GM12878 (cell line): ENCODE measurements around the gene TMEM163.

Source experiments
- TAF1 ChIP-seq: IDR thresholded peaks from 2 replicates; pipeline ENCODE4 v1.6.1; 2011; ENCODE audit warnings: mild to moderate bottlenecking, low read depth, low read length, borderline replicate concordance
- TF ChIP-seq, protein P1 (sequence below): fragments of 450-650 bp; formaldehyde crosslinking; IDR thresholded peaks from 2 replicates; pipeline ENCODE4 v1.5.0; 2022; ENCODE audit warnings: mild to moderate bottlenecking, missing genetic modification characterization

DNA sequence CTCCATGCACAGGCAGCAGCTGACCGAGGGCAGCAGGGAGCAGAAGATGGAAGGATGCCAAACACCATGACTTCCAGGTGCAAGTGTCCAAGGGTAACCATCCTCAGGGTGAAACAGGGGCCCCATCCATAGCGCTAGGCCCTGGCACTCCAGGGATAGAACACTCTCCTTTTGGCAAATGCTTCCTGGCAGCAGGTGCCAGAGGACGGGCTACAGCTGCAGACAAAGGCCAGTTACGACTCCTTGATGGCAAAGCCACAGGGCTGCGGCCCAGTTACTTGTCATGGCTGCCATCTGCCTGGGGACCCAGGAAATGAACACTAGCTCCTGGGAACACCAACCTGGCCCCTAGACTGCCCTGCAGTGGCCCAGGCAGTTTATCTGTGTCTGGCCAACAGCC, 178.8 kb downstream of the TMEM163 start:
- TF ChIP-seq TAF1 = no peak
- TF ChIP-seq, protein P1, sequence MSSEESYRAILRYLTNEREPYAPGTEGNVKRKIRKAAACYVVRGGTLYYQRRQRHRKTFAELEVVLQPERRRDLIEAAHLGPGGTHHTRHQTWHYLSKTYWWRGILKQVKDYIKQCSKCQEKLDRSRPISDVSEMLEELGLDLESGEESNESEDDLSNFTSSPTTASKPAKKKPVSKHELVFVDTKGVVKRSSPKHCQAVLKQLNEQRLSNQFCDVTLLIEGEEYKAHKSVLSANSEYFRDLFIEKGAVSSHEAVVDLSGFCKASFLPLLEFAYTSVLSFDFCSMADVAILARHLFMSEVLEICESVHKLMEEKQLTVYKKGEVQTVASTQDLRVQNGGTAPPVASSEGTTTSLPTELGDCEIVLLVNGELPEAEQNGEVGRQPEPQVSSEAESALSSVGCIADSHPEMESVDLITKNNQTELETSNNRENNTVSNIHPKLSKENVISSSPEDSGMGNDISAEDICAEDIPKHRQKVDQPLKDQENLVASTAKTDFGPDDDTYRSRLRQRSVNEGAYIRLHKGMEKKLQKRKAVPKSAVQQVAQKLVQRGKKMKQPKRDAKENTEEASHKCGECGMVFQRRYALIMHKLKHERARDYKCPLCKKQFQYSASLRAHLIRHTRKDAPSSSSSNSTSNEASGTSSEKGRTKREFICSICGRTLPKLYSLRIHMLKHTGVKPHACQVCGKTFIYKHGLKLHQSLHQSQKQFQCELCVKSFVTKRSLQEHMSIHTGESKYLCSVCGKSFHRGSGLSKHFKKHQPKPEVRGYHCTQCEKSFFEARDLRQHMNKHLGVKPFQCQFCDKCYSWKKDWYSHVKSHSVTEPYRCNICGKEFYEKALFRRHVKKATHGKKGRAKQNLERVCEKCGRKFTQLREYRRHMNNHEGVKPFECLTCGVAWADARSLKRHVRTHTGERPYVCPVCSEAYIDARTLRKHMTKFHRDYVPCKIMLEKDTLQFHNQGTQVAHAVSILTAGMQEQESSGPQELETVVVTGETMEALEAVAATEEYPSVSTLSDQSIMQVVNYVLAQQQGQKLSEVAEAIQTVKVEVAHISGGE (CRISPR knock-in tag) = no peak
